ENCODE data around the gene EPHB2. TPM values are rescaled to one million over a fixed set of nuclear protein-coding genes. Genes with fewer than 3 reads are reported as not detected.

The EPHB2 gene
- total RNA-seq, 2 experiments from 2014 or later: 0.13 TPM; not detected in 1

DNA sequence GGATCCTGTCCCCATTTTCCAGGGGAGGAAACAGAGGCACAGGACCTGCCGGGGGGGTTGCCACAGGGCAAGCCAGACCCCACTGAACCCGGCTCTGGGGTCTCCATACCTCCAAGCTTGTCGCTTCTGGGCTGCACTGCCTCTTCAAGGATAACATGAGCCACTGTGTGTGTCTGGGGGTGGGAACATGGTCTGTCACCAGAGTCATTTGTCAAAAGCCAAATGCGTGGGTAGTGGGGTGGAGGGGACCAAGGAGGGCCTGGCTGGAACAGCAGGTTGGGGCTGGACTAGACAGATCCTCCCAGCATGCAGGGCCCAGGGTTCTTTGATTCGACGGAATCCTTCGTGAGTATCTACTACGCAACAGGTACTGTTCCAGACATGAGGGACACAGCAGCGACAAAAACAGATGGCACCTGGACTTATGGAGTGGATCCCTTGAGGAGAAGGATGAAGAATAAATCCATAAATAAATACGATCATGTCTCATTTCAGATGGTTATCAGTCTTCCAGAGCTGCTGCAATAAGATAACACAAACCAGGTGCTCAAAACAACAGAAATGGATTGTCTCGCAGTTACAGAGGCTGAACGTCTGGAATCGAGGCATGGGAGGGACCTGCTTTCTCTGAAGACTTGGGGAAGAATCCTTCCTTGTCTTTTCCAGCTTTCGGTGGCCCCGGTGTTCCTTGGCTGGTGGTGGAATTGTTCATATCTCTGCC is 28.9 kb upstream of the EPHB2 start:
- H3K27ac Mint-ChIP-seq: no peak overlapping the region
- intact Hi-C loops (cut with micrococcal nuclease): no loop called here
- no peaks in the 10 kb centered on the region for H3K9me3 Mint-ChIP-seq
- ATAC-seq (no peak), DNase-seq (no peak)
- peaks cover 11% of the 10 kb centered on the region for H3K27me3 Mint-ChIP-seq
- H3K4me1 Mint-ChIP-seq (ENCODE audit: low read depth): no peaks in the 10 kb centered on the region
- POLR2A ChIA-PET: no interaction called here
- no peaks in the 10 kb centered on the region for H3K36me3 Mint-ChIP-seq (ENCODE audit: low read depth)
- TF ChIP-seq, protein P1, sequence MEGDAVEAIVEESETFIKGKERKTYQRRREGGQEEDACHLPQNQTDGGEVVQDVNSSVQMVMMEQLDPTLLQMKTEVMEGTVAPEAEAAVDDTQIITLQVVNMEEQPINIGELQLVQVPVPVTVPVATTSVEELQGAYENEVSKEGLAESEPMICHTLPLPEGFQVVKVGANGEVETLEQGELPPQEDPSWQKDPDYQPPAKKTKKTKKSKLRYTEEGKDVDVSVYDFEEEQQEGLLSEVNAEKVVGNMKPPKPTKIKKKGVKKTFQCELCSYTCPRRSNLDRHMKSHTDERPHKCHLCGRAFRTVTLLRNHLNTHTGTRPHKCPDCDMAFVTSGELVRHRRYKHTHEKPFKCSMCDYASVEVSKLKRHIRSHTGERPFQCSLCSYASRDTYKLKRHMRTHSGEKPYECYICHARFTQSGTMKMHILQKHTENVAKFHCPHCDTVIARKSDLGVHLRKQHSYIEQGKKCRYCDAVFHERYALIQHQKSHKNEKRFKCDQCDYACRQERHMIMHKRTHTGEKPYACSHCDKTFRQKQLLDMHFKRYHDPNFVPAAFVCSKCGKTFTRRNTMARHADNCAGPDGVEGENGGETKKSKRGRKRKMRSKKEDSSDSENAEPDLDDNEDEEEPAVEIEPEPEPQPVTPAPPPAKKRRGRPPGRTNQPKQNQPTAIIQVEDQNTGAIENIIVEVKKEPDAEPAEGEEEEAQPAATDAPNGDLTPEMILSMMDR (IDR thresholded peaks at IDR 0.05): no peak
- CTCF ChIA-PET: no interaction called here
- no peak overlapping the region for H3K4me3 Mint-ChIP-seq

DNA sequence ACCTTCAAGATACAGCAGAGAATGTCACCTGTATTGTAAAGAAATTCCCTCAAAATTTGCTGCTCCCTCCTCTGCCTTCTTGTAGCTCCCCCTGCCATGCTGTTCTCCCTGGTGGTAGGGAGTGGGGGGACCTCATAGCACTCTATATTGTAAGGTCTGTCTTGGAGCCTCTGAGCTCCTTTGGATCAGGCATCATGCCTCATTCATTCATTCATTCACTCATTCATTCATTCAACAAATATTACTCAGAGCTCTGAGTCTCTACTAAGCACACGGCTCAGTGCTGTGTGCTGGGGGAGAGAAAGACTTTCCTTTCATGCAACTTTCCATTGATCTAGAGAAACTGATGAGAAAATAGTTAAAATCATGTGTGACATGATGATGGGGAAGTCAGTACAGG is 27.1 kb upstream of the EPHB2 start:
- H3K36me3 Mint-ChIP-seq (ENCODE audit: low read depth): no peaks in the 10 kb centered on the region
- DNase-seq: no peak

DNA sequence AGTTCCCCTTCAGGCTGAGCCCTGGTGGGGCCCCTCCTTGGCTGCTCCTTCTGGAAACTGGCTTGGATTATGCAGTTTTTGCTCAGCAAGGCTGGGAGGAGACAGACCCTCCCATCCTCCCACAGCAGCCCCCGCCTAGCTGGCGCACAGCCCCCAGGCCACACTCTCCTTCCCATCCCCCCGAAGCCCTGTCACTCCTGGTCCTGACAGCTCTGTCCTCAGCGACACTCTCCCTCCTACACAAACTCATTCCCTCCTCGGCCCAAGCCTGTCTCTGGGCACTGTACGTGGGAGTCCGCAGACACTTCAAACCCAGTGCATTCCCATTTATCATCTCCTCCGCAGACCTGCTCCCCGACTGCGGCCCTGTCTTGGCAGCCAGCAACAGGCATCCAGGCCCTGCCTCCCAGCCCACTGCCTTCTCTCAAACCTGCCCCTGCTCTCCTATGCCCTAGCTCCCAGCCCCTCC is 25.0 kb upstream of the EPHB2 start:
- intact Hi-C loops (cut with micrococcal nuclease): no loop called here
- Mint-ChIP-seq H3K27ac (no peak overlapping the region), H3K36me3 (ENCODE audit: low read depth) (no peaks in the 10 kb centered on the region), H3K4me1 (ENCODE audit: low read depth) (no peaks in the 10 kb centered on the region), H3K27me3 (peaks cover 18% of the 10 kb centered on the region), H3K4me3 (no peak overlapping the region), H3K9me3 (no peaks in the 10 kb centered on the region)
- ATAC-seq (no peak), DNase-seq (no peak)
- POLR2A ChIA-PET: no interaction called here
- CTCF ChIA-PET: interaction anchor here (2.0 kb wide), 1 partner anchor 19 kb away, joined by 5 read pairs; no protein-coding TSS in a partner anchor
- TF ChIP-seq, protein P1 (IDR thresholded peaks at IDR 0.05): no peak

More for the DNA sequence above, 27.1 kb upstream of the EPHB2 start:
- Mint-ChIP-seq H3K9me3 (no peaks in the 10 kb centered on the region), H3K4me3 (no peak overlapping the region), H3K27me3 (peaks cover 15% of the 10 kb centered on the region), H3K27ac (no peak overlapping the region), H3K4me1 (ENCODE audit: low read depth) (no peaks in the 10 kb centered on the region)
- ChIA-PET CTCF (interaction anchor here (1.0 kb wide), 1 partner anchor 22 kb away, joined by 3 read pairs; no protein-coding TSS in a partner anchor), POLR2A (no interaction called here)
- no peak for ATAC-seq
- TF ChIP-seq, protein P1 (IDR thresholded peaks at IDR 0.05): no peak
- intact Hi-C loops (cut with micrococcal nuclease): no loop called here

- TF ChIP-seq, protein P1 (IDR thresholded peaks at IDR 0.05): no peak
- intact Hi-C loops (cut with micrococcal nuclease): no loop called here
- DNase-seq (no peak), ATAC-seq (no peak)
- H3K4me3 Mint-ChIP-seq: no peak overlapping the region
- no peak overlapping the region for H3K27ac Mint-ChIP-seq
- no peaks in the 10 kb centered on the region for H3K4me1 Mint-ChIP-seq (ENCODE audit: low read depth)
- POLR2A ChIA-PET: no interaction called here
- peaks cover 18% of the 10 kb centered on the region for H3K27me3 Mint-ChIP-seq
- H3K36me3 Mint-ChIP-seq (ENCODE audit: low read depth): no peaks in the 10 kb centered on the region
- no peaks in the 10 kb centered on the region for H3K9me3 Mint-ChIP-seq
- CTCF ChIA-PET: interaction anchor here (2.0 kb wide), 1 partner anchor 17 kb away, joined by 5 read pairs; no protein-coding TSS in a partner anchor
These were observed 23.4 kb upstream of the EPHB2 start for GRCh38 chr1:22687191-22687590.

GRCh38 chr1:22688466-22688865 is 22.2 kb upstream of the EPHB2 start:
- peaks cover 16% of the 10 kb centered on the region for H3K27me3 Mint-ChIP-seq
- H3K9me3 Mint-ChIP-seq: no peaks in the 10 kb centered on the region
- TF ChIP-seq, protein P1 (IDR thresholded peaks at IDR 0.05): no peak
- no peak overlapping the region for H3K4me3 Mint-ChIP-seq
- no peaks in the 10 kb centered on the region for H3K4me1 Mint-ChIP-seq (ENCODE audit: low read depth)
- DNase-seq (no peak), ATAC-seq (no peak)
- ChIA-PET CTCF (interaction anchor here (2.0 kb wide), 1 partner anchor 16 kb away, joined by 6 read pairs; no protein-coding TSS in a partner anchor), POLR2A (interaction anchor here (0.7 kb wide), 2 partner anchors 15 to 289 kb away, joined by 3 read pairs; no protein-coding TSS in a partner anchor)
- intact Hi-C loops (cut with micrococcal nuclease): no loop called here
- H3K27ac Mint-ChIP-seq: no peak overlapping the region
- H3K36me3 Mint-ChIP-seq (ENCODE audit: low read depth): no peaks in the 10 kb centered on the region

Data from activated CD8-positive, alpha-beta T cell treated with anti-CD3 and anti-CD28 coated beads for 36 hours (primary cell).